PC-9 (cell line): ENCODE results near the gene SRSF3. TPM values are rescaled to one million over a fixed set of nuclear protein-coding genes. Genes with fewer than 3 reads are reported as not detected.

Experiments used
- BruUV-seq: library from RNA; stranded (reverse); fragments of 400-500 nt; replicated peaks from 2 replicates; lab custom pipeline; 2021; lab: Mats Ljungman, UMichigan
- CTCF ChIA-PET: fragments of 300-600 bp; sonication (Branson Sonifier 250); formaldehyde crosslinking; loops from one replicate; lab custom pipeline; 2022; ENCODE audit warnings: antibody characterized with exemption; lab: Charles Lee
- POLR2A ChIA-PET: fragments of 300-600 bp; sonication (Branson Sonifier 250); formaldehyde crosslinking; loops from one replicate; lab custom pipeline; 2022; ENCODE audit warnings: antibody characterized with exemption; ENCODE audit not compliant: unreplicated experiment; lab: Charles Lee
- DNase-seq, 2 experiments: peaks; one replicate each; pipeline versions ENCODE4 v3.0.0 to v3.0.0-alpha.2; 2015 to 2022; ENCODE audit warnings: mixed read lengths in 1 of 2
- H2AFZ ChIP-seq: fragments of 200-600 bp; sonication (generic); 2 replicates; pipeline ENCODE4 v1.8.1; 2017; ENCODE audit warnings: antibody characterized with exemption
- H3F3A ChIP-seq: fragments of 200-600 bp; sonication (generic); 2 replicates; pipeline ENCODE4 v1.8.1; 2017; ENCODE audit warnings: antibody characterized with exemption, mild to moderate bottlenecking, low read depth; ENCODE audit not compliant: insufficient read depth
- H3K27ac ChIP-seq: fragments of 200-600 bp; sonication (generic); 2 replicates; pipeline ENCODE4 v1.6.1; 2016; ENCODE audit warnings: mixed run types
- H3K27me3 ChIP-seq: fragments of 200-600 bp; sonication (generic); 2 replicates; pipeline ENCODE4 v1.6.1; 2016; ENCODE audit warnings: low read depth, mixed run types; ENCODE audit not compliant: insufficient read depth
- H3K36me3 ChIP-seq: fragments of 200-600 bp; sonication (generic); 2 replicates; pipeline ENCODE4 v1.6.1; 2016; ENCODE audit warnings: low read depth, mixed run types
- H3K4me1 ChIP-seq: fragments of 200-600 bp; sonication (generic); replicated peaks from 2 replicates; pipeline ENCODE4 v1.6.1; 2016; ENCODE audit warnings: mixed run types; ENCODE audit not compliant: insufficient read depth
- H3K4me2 ChIP-seq: fragments of 200-600 bp; sonication (generic); 2 replicates; pipeline ENCODE4 v1.6.1; 2017; ENCODE audit warnings: mixed run types
- H3K4me3 ChIP-seq: fragments of 200-600 bp; sonication (generic); 2 replicates; pipeline ENCODE4 v1.6.1; 2016; ENCODE audit warnings: mixed run types
- H3K79me2 ChIP-seq: fragments of 200-600 bp; sonication (generic); 2 replicates; pipeline ENCODE4 v1.6.1; 2017; ENCODE audit warnings: low read depth, mixed run types
- H3K9me2 ChIP-seq: fragments of 200-600 bp; sonication (generic); 2 replicates; pipeline ENCODE4 v1.8.1; 2017; ENCODE audit warnings: mild to moderate bottlenecking; ENCODE audit not compliant: insufficient read depth
- H3K9me3 ChIP-seq: fragments of 200-600 bp; sonication (generic); 2 replicates; pipeline ENCODE4 v1.8.1; 2016; ENCODE audit warnings: low read depth; ENCODE audit not compliant: insufficient read depth
- H4K20me1 ChIP-seq: fragments of 200-600 bp; sonication (generic); 2 replicates; pipeline ENCODE4 v1.8.1; 2017; ENCODE audit not compliant: insufficient read depth
- CTCF ChIP-seq: fragments of 200-600 bp; sonication (generic); conservative IDR thresholded peaks from 2 replicates; pipeline ENCODE4 v1.6.1; 2017; ENCODE audit warnings: mixed run types, antibody characterized with exemption, mild to moderate bottlenecking, moderate library complexity
- EZH2 ChIP-seq: fragments of 200-600 bp; sonication (generic); IDR thresholded peaks from 2 replicates; pipeline ENCODE4 v1.8.0; 2017; ENCODE audit warnings: antibody characterized with exemption, low read depth
- intact Hi-C: fragments of 100-400 bp; cut with micrococcal nuclease; formaldehyde crosslinking; loops from one replicate; pipeline ENCODE4 v1.10.0; 2022; ENCODE audit not compliant: unreplicated experiment
- total RNA-seq: library from RNA; stranded (reverse); gene quantifications from 2 replicates; pipeline ENCODE4 v1.2.3, GENCODE V29; 2021

SRSF3 gene
- total RNA-seq, 1 experiment from 2014 or later, result 278 TPM

- POLR2A ChIA-PET, result interaction anchor here (0.6 kb wide), 2 partner anchors 8 to 21 kb away, joined by 3 read pairs; no protein-coding TSS in a partner anchor
- peak overlapping the region; percentile 26 for H3K4me2 ChIP-seq
- no peaks in the 10 kb centered on the region for H3K36me3 ChIP-seq
- H3K4me3 ChIP-seq, result no peak overlapping the region
- H3K4me1 ChIP-seq, result peaks cover 15% of the 10 kb centered on the region
- H3K9me3 ChIP-seq, result no peaks in the 10 kb centered on the region
- no peaks in the 10 kb centered on the region for H3K9me2 ChIP-seq
- no peak overlapping the region for H2AFZ ChIP-seq
- no peak for TF ChIP-seq CTCF
- TF ChIP-seq EZH2, result no peak
- peaks cover 10% of the 10 kb centered on the region; the same call in 1 of the 2 replicates for H3F3A ChIP-seq
- H3K79me2 ChIP-seq, result no peaks in the 10 kb centered on the region
- no peaks in the 10 kb centered on the region for H3K27me3 ChIP-seq
- BruUV-seq, result no TSS peak
- DNase-seq, result peak in 1 of 2 experiments; percentile 44
- intact Hi-C loops, result no loop called here
- H3K27ac ChIP-seq, result no peak overlapping the region
- no peaks in the 10 kb centered on the region for H4K20me1 ChIP-seq
- CTCF ChIA-PET, result interaction anchor here (0.6 kb wide), 1 partner anchor 97 kb away, joined by 4 read pairs; no protein-coding TSS in a partner anchor
Measured at GRCh38 chr6:36633915-36634314, 39.8 kb downstream of the SRSF3 start.

GRCh38 chr6:36634317-36635108, 40.4 kb downstream of the SRSF3 start:
- Histone ChIP-seq H2AFZ (no peak overlapping the region), H3K4me2 (peak overlapping the region; percentile 26; the same call in 1 of the 2 replicates), H4K20me1 (no peaks in the 10 kb centered on the region), H3K79me2 (no peaks in the 10 kb centered on the region), H3K4me1 (peaks cover 15% of the 10 kb centered on the region), H3K9me3 (no peaks in the 10 kb centered on the region), H3F3A (peaks cover 10% of the 10 kb centered on the region; the same call in 1 of the 2 replicates), H3K4me3 (no peak overlapping the region), H3K27me3 (no peaks in the 10 kb centered on the region), H3K27ac (no peak overlapping the region), H3K36me3 (no peaks in the 10 kb centered on the region), H3K9me2 (no peaks in the 10 kb centered on the region)
- no TSS peak for BruUV-seq
- CTCF ChIA-PET, result interaction anchor here (0.6 kb wide), 1 partner anchor 96 kb away, joined by 4 read pairs; no protein-coding TSS in a partner anchor
- no peak for DNase-seq
- no peak for TF ChIP-seq EZH2
- no peak for TF ChIP-seq CTCF
- intact Hi-C loops, result no loop called here
- POLR2A ChIA-PET, result interaction anchor here (0.6 kb wide), 1 partner anchor 9 kb away, joined by 3 read pairs; no protein-coding TSS in a partner anchor

GRCh38 chr6:36636283-36636682, 42.1 kb downstream of the SRSF3 start:
- H4K20me1 ChIP-seq, result no peaks in the 10 kb centered on the region
- H3K9me2 ChIP-seq, result no peaks in the 10 kb centered on the region
- no peak overlapping the region for H3K27ac ChIP-seq
- H3K27me3 ChIP-seq, result no peaks in the 10 kb centered on the region
- H3K9me3 ChIP-seq, result no peaks in the 10 kb centered on the region
- BruUV-seq, result no TSS peak
- TF ChIP-seq EZH2 (no peak), CTCF (no peak)
- peaks cover 10% of the 10 kb centered on the region; the same call in 1 of the 2 replicates for H3F3A ChIP-seq
- no peak for DNase-seq
- H3K4me1 ChIP-seq, result peaks cover 15% of the 10 kb centered on the region
- H3K36me3 ChIP-seq, result no peaks in the 10 kb centered on the region
- H3K79me2 ChIP-seq, result no peaks in the 10 kb centered on the region
- no peak overlapping the region for H2AFZ ChIP-seq
- intact Hi-C loops, result no loop called here
- ChIA-PET POLR2A (no interaction called here), CTCF (no interaction called here)
- H3K4me3 ChIP-seq, result no peak overlapping the region
- no peak overlapping the region for H3K4me2 ChIP-seq
